Caco-2 (cell line): ENCODE results near the gene LDHD. TPM values are rescaled to one million over a fixed set of nuclear protein-coding genes. Genes with fewer than 3 reads are reported as not detected.

Experiments
- Bru-seq: library from RNA; stranded (reverse); fragments of 400-500 nt; gene quantifications from one replicate; lab custom pipeline; 2021; lab: Mats Ljungman, UMichigan
- BruChase-seq, 2 experiments: library from RNA; stranded (reverse); fragments of 400-500 nt; gene quantifications; one replicate each; lab custom pipeline; 2021; lab: Mats Ljungman, UMichigan
- BruUV-seq: library from RNA; stranded (reverse); fragments of 400-500 nt; replicated peaks from 2 replicates; lab custom pipeline; 2021; lab: Mats Ljungman, UMichigan
- CTCF ChIA-PET: fragments of 300-600 bp; sonication (Branson Sonifier 250); formaldehyde crosslinking; loops from one replicate; lab custom pipeline; 2022; ENCODE audit warnings: antibody characterized with exemption; lab: Charles Lee
- POLR2A ChIA-PET: fragments of 300-600 bp; sonication (Branson Sonifier 250); formaldehyde crosslinking; loops from one replicate; lab custom pipeline; 2022; ENCODE audit warnings: antibody characterized with exemption; lab: Charles Lee
- DNase-seq, 2 experiments: peaks; one replicate each; pipeline versions ENCODE4 v3.0.0 to v3.0.0-alpha.2; 2020 to 2022
- H3K27me3 ChIP-seq: replicated peaks from 2 replicates; pipeline ENCODE4 v1.6.0; 2011; ENCODE audit warnings: low read length; ENCODE audit not compliant: control insufficient read depth, insufficient read depth
- H3K36me3 ChIP-seq: 2 replicates; pipeline ENCODE4 v1.5.1; 2011; ENCODE audit warnings: low read length; ENCODE audit not compliant: control insufficient read depth, insufficient read depth
- H3K4me1 ChIP-seq: fragments of 250-450 bp; sonication (Bioruptor Pico); 2 replicates; pipeline ENCODE4 v1.5.1; 2020; ENCODE audit warnings: mild to moderate bottlenecking
- H3K4me3 ChIP-seq: 2 replicates; pipeline ENCODE4 v1.5.1; 2011; ENCODE audit warnings: low read depth, mild to moderate bottlenecking, control low read depth, low read length
- H3K9me3 ChIP-seq: fragments of 250-450 bp; sonication (Bioruptor Pico); 2 replicates; pipeline ENCODE4 v1.5.1; 2020; ENCODE audit warnings: mild to moderate bottlenecking, moderate library complexity
- H3K27ac Mint-ChIP-seq: one replicate; pipeline ENCODE4 v1.8.0; 2022; ENCODE audit warnings: mixed read lengths; ENCODE audit not compliant: unreplicated experiment
- H3K27me3 Mint-ChIP-seq: one replicate; pipeline ENCODE4 v1.8.0; 2022; ENCODE audit warnings: mixed read lengths; ENCODE audit not compliant: insufficient read depth, unreplicated experiment
- H3K36me3 Mint-ChIP-seq: one replicate; pipeline ENCODE4 v1.8.0; 2022; ENCODE audit warnings: mild to moderate bottlenecking, mixed read lengths; ENCODE audit not compliant: insufficient read depth, unreplicated experiment
- H3K4me1 Mint-ChIP-seq: one replicate; pipeline ENCODE4 v1.8.0; 2022; ENCODE audit warnings: low read depth, mixed read lengths; ENCODE audit not compliant: unreplicated experiment
- H3K4me3 Mint-ChIP-seq: one replicate; pipeline ENCODE4 v1.8.0; 2022; ENCODE audit warnings: mild to moderate bottlenecking, moderate library complexity, mixed read lengths; ENCODE audit not compliant: unreplicated experiment
- H3K9me3 Mint-ChIP-seq: one replicate; pipeline ENCODE4 v1.8.0; 2022; ENCODE audit warnings: mixed read lengths; ENCODE audit not compliant: unreplicated experiment
- intact Hi-C: fragments of 100-400 bp; cut with micrococcal nuclease; formaldehyde crosslinking; loops from one replicate; pipeline ENCODE4 v1.10.0; 2022; ENCODE audit not compliant: unreplicated experiment
- long read RNA-seq: library from polyadenylated mRNA; stranded (forward); transcript quantifications from one replicate; pipeline ENCODE4 v2.0.0, GENCODE V29; 2022
- total RNA-seq: library from RNA; stranded (reverse); gene quantifications from 2 replicates; pipeline ENCODE4 v1.2.3, GENCODE V29; 2022
- TF ChIP-seq, protein P1 (sequence below), 2 experiments: fragments of 200-600 bp in 1 of 2; IDR thresholded peaks; 1 replicate in 1 of 2; 2 replicates in 1 of 2; pipeline versions ENCODE4 v1.5.1 to v1.8.0; 2011 to 2022; ENCODE audit warnings: antibody characterized with exemption in 1 of 2, control low read depth in 1 of 2, inconsistent platforms in 1 of 2, low read depth in 1 of 2, low read length in 1 of 2, mild to moderate bottlenecking in 1 of 2, moderate library complexity in 1 of 2; ENCODE audit not compliant: insufficient read depth in 1 of 2, severe bottlenecking in 1 of 2, unreplicated experiment in 1 of 2

Gene LDHD
- total RNA-seq: 4.1 and 4.5 TPM in 2 replicates
- percentile 38 among the genes with signal in this experiment for Bru-seq, nascent RNA
- BruChase-seq, experiment 1, labeled RNA remaining after a 2-hour chase: percentile 31 among the genes with signal in this experiment
- BruChase-seq, experiment 2, labeled RNA remaining after a 6-hour chase: percentile 32 among the genes with signal in this experiment
- long read RNA-seq, partial matches to known transcripts: 2 of 6 reads
- long read RNA-seq, other reads (novel, unspliced or antisense): 1 of 6 reads

DNA sequence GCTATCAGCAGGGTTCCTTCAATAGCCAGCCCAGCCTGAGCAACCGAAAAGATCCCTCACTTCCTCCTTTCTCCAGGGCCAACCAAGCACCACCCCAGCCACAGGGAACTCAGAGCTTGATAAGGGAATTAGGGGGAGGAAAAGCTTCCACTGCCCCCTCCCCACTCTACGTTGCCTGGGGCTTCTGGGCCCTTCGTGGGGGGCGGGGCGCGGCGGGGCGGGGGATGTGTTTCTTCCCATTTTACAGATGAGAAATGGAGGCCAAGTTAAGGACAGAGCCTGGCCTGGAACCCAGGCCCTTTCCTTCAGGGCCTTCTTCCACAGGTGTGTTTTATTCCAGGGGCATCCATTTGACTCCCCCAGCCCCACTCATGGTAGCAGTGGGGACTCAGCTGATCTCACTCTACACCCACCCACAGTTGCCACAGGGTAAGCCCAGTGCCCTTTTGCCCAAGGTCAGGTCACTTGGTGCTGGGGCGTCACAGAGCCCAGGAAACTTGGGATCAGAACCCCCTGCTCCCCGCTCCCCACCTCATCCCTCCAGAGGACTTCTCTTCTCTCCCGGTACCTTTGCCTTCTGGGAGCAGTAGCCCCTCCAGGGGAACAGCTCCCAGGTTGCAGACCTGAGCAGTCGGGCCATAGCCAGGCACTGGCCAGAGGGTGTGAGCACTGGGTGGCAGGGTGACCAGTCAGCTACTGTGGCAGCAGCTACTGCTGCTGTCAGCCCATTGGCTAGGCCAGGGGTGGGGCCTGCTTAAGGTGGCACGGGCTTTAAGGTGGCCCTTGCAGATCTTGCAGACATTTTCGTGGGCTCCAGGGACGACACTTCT lies at the start of gene LDHD:
Gene LDHD, minus strand, starts transcription at position 700 of the 830 bp plus-strand sequence. Its CDS starts 60 bp downstream, at position 640.
- no peaks in the 10 kb centered on the region for H3K27me3 Mint-ChIP-seq
- peak within 1 kb of the TSS; percentile 36 for H3K4me3 ChIP-seq
- peaks cover 35% of the 10 kb centered on the region for H3K4me1 Mint-ChIP-seq
- peaks cover 8% of the 10 kb centered on the region for H3K9me3 ChIP-seq
- TF ChIP-seq, protein P1, sequence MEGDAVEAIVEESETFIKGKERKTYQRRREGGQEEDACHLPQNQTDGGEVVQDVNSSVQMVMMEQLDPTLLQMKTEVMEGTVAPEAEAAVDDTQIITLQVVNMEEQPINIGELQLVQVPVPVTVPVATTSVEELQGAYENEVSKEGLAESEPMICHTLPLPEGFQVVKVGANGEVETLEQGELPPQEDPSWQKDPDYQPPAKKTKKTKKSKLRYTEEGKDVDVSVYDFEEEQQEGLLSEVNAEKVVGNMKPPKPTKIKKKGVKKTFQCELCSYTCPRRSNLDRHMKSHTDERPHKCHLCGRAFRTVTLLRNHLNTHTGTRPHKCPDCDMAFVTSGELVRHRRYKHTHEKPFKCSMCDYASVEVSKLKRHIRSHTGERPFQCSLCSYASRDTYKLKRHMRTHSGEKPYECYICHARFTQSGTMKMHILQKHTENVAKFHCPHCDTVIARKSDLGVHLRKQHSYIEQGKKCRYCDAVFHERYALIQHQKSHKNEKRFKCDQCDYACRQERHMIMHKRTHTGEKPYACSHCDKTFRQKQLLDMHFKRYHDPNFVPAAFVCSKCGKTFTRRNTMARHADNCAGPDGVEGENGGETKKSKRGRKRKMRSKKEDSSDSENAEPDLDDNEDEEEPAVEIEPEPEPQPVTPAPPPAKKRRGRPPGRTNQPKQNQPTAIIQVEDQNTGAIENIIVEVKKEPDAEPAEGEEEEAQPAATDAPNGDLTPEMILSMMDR (IDR thresholded peaks at IDR 0.05; ENCODE audit: insufficient read depth in 1 of 2, low read depth in 1 of 2, low read length in 1 of 2, severe bottlenecking in 1 of 2, unreplicated experiment in 1 of 2): no peak
- no peaks in the 10 kb centered on the region for H3K27me3 ChIP-seq
- peaks cover 53% of the 10 kb centered on the region for H3K36me3 Mint-ChIP-seq
- POLR2A ChIA-PET: interaction anchor here (0.6 kb wide), 2 partner anchors 9 to 71 kb away, joined by 5 to 6 read pairs; no protein-coding TSS in a partner anchor
- peaks cover 1% of the 10 kb centered on the region; the same call in 1 of the 2 replicates for H3K36me3 ChIP-seq
- peak within 1 kb of the TSS; percentile 74 for H3K27ac Mint-ChIP-seq
- peaks cover 45% of the 10 kb centered on the region for H3K4me1 ChIP-seq
- intact Hi-C loops: no loop called here
- peak within 1 kb of the TSS; percentile 65 for H3K4me3 Mint-ChIP-seq
- no TSS peak for BruUV-seq
- CTCF ChIA-PET: no interaction called here
- H3K9me3 Mint-ChIP-seq: peaks cover 4% of the 10 kb centered on the region
- peak; percentile 66 to 82 for DNase-seq

DNA sequence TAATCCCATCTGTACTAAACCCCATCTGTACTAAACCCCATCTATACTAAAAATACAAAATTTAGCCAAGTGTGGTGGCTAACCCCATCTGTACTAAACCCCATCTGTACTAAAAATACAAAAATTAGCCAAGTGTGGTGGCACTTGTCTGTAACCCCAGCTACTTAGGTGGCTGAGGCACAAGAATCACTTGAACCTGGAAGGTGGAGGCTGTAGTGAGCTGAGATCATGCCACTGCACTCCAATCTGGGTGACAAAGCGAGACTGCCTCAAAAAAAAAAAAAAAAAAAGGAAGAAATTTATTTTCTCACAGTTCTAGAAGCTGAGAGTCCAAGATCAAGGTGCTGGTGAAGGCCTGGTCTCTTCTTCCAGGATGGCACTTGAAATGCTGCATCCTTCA lies 43.8 kb upstream of the LDHD start:
- H3K27me3 Mint-ChIP-seq: no peaks in the 10 kb centered on the region
- no peak for DNase-seq
- Histone ChIP-seq H3K4me1 (no peaks in the 10 kb centered on the region), H3K36me3 (peaks cover 1% of the 10 kb centered on the region; the same call in 1 of the 2 replicates), H3K27me3 (no peaks in the 10 kb centered on the region), H3K9me3 (peaks cover 22% of the 10 kb centered on the region), H3K4me3 (no peak overlapping the region)
- H3K9me3 Mint-ChIP-seq: peaks cover 27% of the 10 kb centered on the region
- no peaks in the 10 kb centered on the region for H3K4me1 Mint-ChIP-seq
- ChIA-PET CTCF (no interaction called here), POLR2A (no interaction called here)
- H3K36me3 Mint-ChIP-seq: peaks cover 75% of the 10 kb centered on the region
- TF ChIP-seq, protein P1 (IDR thresholded peaks at IDR 0.05; ENCODE audit: insufficient read depth in 1 of 2, low read depth in 1 of 2, low read length in 1 of 2, severe bottlenecking in 1 of 2, unreplicated experiment in 1 of 2): no peak
- no peak overlapping the region for H3K4me3 Mint-ChIP-seq
- no TSS peak for BruUV-seq
- intact Hi-C loops: no loop called here
- no peak overlapping the region for H3K27ac Mint-ChIP-seq

DNA sequence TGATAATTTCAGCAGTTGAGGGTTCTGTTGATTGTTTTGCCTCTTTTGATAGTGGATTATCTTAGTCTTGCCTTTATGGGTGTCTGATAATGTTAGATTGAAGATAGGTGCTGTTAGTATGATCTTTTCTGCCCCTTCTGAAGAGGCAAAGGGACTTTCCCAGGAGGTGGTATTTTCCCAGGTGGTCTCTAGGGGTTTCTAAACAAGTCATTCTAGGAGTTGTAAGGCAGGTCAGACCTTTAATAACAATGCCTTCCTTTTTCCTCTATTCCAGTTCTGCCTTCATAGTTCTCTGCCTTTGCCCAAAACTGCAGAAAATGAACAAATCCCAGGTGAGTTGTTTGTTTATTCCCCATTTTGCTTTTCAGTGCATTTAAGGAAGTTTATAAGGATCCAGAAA lies 36.1 kb upstream of the LDHD start:
- Mint-ChIP-seq H3K27me3 (no peaks in the 10 kb centered on the region), H3K9me3 (peaks cover 49% of the 10 kb centered on the region), H3K4me3 (no peak overlapping the region), H3K36me3 (peaks cover 65% of the 10 kb centered on the region), H3K27ac (no peak overlapping the region), H3K4me1 (no peaks in the 10 kb centered on the region)
- H3K36me3 ChIP-seq: no peaks in the 10 kb centered on the region; the same call in 1 of the 2 replicates
- no peak for DNase-seq
- intact Hi-C loops: no loop called here
- H3K27me3 ChIP-seq: no peaks in the 10 kb centered on the region
- ChIA-PET POLR2A (no interaction called here), CTCF (no interaction called here)
- no TSS peak for BruUV-seq
- TF ChIP-seq, protein P1 (IDR thresholded peaks at IDR 0.05; ENCODE audit: insufficient read depth in 1 of 2, low read depth in 1 of 2, low read length in 1 of 2, severe bottlenecking in 1 of 2, unreplicated experiment in 1 of 2): no peak
- peaks cover 21% of the 10 kb centered on the region for H3K9me3 ChIP-seq
- H3K4me3 ChIP-seq: no peak overlapping the region
- H3K4me1 ChIP-seq: no peaks in the 10 kb centered on the region
